Uterus (tissue), 2 donors: Measurements from ENCODE around the gene GSTM3.

ENCODE experiments used
- POLR2A ChIP-seq, 2 donors: fragments of 450-650 bp; IDR thresholded peaks; one replicate each; pipeline ENCODE4 v1.6.1; 2016; ENCODE audit warnings: antibody characterized with exemption in 2 of 2, mild to moderate bottlenecking in 1 of 2, moderate library complexity in 1 of 2
- TF ChIP-seq, protein P1 (sequence below), 4 experiments: fragments of 200-600 bp in 2 of 4; fragments of 450-650 bp in 2 of 4; sonication (generic) in 2 of 4; IDR thresholded peaks; one replicate each; pipeline ENCODE4 v1.5.1; 2016 to 2019; ENCODE audit warnings: antibody characterized with exemption in 4 of 4, mild to moderate bottlenecking in 2 of 4, moderate library complexity in 1 of 4

- TF ChIP-seq, protein P1, sequence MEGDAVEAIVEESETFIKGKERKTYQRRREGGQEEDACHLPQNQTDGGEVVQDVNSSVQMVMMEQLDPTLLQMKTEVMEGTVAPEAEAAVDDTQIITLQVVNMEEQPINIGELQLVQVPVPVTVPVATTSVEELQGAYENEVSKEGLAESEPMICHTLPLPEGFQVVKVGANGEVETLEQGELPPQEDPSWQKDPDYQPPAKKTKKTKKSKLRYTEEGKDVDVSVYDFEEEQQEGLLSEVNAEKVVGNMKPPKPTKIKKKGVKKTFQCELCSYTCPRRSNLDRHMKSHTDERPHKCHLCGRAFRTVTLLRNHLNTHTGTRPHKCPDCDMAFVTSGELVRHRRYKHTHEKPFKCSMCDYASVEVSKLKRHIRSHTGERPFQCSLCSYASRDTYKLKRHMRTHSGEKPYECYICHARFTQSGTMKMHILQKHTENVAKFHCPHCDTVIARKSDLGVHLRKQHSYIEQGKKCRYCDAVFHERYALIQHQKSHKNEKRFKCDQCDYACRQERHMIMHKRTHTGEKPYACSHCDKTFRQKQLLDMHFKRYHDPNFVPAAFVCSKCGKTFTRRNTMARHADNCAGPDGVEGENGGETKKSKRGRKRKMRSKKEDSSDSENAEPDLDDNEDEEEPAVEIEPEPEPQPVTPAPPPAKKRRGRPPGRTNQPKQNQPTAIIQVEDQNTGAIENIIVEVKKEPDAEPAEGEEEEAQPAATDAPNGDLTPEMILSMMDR (IDR thresholded peaks at IDR 0.05): no peak
- no peak for TF ChIP-seq POLR2A (IDR thresholded peaks at IDR 0.05)
Measured at GRCh38 chr1:109765896-109766615, 25.2 kb upstream of the GSTM3 start.
